Ishikawa (cell line): ENCODE measurements around the gene HEBP1.

Experiments used
- CEBPB ChIP-seq: IDR thresholded peaks from 2 replicates; pipeline ENCODE4 v1.6.1; 2012
- CREB1 ChIP-seq: IDR thresholded peaks from 2 replicates; pipeline ENCODE4 v1.6.1; 2012; ENCODE audit warnings: low read depth
- EGR1 ChIP-seq: IDR thresholded peaks from 2 replicates; pipeline ENCODE4 v1.6.1; 2012
- EP300 ChIP-seq: IDR thresholded peaks from 2 replicates; pipeline ENCODE4 v1.6.1; 2012; ENCODE audit warnings: borderline replicate concordance
- FOXM1 ChIP-seq: IDR thresholded peaks from 2 replicates; pipeline ENCODE4 v1.6.1; 2012; ENCODE audit warnings: low read depth, borderline replicate concordance
- NFIC ChIP-seq: IDR thresholded peaks from 2 replicates; pipeline ENCODE4 v1.6.1; 2012
- RAD21 ChIP-seq: IDR thresholded peaks from 2 replicates; pipeline ENCODE4 v1.6.1; 2012; ENCODE audit warnings: low read depth
- TAF1 ChIP-seq: IDR thresholded peaks from 2 replicates; pipeline ENCODE4 v1.6.1; 2012; ENCODE audit warnings: low read depth, mild to moderate bottlenecking
- TCF12 ChIP-seq: IDR thresholded peaks from 2 replicates; pipeline ENCODE4 v1.6.1; 2012; ENCODE audit warnings: low read depth
- TEAD4 ChIP-seq: IDR thresholded peaks from 2 replicates; pipeline ENCODE4 v1.6.1; 2012
- YY1 ChIP-seq: IDR thresholded peaks from 2 replicates; pipeline ENCODE4 v1.6.1; 2012; ENCODE audit warnings: low read depth
- ZBTB7A ChIP-seq: IDR thresholded peaks from 2 replicates; pipeline ENCODE4 v1.6.1; 2012; ENCODE audit warnings: low read depth
- TF ChIP-seq, protein P1 (sequence below): IDR thresholded peaks from 2 replicates; pipeline ENCODE4 v1.6.1; 2012; ENCODE audit warnings: low read depth, mild to moderate bottlenecking
- TF ChIP-seq, protein P2 (sequence below): IDR thresholded peaks from 2 replicates; pipeline ENCODE4 v1.6.1; 2012
- TF ChIP-seq, protein P3 (sequence below): IDR thresholded peaks from 2 replicates; pipeline ENCODE4 v1.6.1; 2012

HEBP1 gene

GRCh38 chr12:13044906-13045299, 44.8 kb upstream of the HEBP1 start:
- TF ChIP-seq, protein P1, sequence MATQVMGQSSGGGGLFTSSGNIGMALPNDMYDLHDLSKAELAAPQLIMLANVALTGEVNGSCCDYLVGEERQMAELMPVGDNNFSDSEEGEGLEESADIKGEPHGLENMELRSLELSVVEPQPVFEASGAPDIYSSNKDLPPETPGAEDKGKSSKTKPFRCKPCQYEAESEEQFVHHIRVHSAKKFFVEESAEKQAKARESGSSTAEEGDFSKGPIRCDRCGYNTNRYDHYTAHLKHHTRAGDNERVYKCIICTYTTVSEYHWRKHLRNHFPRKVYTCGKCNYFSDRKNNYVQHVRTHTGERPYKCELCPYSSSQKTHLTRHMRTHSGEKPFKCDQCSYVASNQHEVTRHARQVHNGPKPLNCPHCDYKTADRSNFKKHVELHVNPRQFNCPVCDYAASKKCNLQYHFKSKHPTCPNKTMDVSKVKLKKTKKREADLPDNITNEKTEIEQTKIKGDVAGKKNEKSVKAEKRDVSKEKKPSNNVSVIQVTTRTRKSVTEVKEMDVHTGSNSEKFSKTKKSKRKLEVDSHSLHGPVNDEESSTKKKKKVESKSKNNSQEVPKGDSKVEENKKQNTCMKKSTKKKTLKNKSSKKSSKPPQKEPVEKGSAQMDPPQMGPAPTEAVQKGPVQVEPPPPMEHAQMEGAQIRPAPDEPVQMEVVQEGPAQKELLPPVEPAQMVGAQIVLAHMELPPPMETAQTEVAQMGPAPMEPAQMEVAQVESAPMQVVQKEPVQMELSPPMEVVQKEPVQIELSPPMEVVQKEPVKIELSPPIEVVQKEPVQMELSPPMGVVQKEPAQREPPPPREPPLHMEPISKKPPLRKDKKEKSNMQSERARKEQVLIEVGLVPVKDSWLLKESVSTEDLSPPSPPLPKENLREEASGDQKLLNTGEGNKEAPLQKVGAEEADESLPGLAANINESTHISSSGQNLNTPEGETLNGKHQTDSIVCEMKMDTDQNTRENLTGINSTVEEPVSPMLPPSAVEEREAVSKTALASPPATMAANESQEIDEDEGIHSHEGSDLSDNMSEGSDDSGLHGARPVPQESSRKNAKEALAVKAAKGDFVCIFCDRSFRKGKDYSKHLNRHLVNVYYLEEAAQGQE: peak; percentile 63
- TF ChIP-seq EGR1: no peak

DNA sequence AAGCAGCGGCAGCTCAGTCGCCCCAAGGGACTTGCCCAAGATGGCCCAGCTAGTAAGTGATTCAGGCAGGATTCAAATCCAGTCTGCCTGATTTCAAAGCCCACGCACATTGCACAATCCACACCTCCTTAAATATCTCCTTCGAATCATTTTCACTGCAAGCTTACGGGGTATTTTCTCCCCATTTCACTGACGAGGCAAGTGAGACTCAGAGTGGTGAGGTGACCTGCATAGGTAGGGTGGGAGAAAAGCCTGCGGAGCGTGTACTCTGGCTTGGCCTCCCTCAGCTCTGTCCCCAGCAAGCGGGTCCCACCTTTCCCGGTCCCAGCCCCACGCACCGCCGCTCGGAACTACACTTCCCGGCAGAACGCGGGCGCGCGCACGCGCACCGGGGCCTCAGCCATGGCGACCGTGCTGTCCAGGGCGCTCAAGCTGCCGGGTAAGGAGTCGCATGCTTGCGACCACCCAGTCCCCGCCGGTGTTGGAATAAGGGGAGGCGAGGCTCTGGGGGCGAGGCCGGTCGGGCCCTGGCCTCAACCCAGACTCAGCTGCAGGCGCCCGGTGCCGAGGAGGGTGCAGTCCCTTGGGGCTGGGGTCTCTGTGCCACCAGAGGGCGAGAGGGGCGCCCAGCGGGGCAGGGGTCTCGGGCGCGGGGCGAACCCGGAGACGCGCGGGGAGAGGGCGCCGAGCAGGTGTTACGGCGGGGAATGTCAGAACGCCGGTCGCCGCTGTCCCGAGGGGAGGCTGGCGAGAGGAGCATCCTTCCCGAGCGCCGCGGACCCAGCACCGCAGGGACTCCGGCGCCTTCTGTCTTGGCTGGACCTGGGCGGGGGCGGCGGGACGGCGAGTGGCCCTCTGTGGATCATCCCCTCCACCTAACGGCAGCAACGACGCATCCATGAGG, 44.2 kb upstream of the HEBP1 start, which contains the start of gene FAM234B:
TSS of gene FAM234B (plus strand) at position 380 of the 904 bp plus-strand sequence. CDS start at position 403, 23 bp downstream.
- TF ChIP-seq NFIC (0 out of 2 replicates have a peak, but pooled peaks have one; percentile 8), CEBPB (peak; percentile 92), FOXM1 (no peak), ZBTB7A (peak; percentile 100), TEAD4 (no peak), RAD21 (no peak; the same call in 1 of the 2 replicates), CREB1 (no peak), TAF1 (peak; percentile 93), EGR1 (peak; percentile 45), YY1 (peak; percentile 96), TCF12 (no peak; the same call in 1 of the 2 replicates), EP300 (no peak)
- TF ChIP-seq, protein P2, sequence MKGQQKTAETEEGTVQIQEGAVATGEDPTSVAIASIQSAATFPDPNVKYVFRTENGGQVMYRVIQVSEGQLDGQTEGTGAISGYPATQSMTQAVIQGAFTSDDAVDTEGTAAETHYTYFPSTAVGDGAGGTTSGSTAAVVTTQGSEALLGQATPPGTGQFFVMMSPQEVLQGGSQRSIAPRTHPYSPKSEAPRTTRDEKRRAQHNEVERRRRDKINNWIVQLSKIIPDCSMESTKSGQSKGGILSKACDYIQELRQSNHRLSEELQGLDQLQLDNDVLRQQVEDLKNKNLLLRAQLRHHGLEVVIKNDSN: no peak; the same call in none of the 2 replicates
- TF ChIP-seq, protein P3, sequence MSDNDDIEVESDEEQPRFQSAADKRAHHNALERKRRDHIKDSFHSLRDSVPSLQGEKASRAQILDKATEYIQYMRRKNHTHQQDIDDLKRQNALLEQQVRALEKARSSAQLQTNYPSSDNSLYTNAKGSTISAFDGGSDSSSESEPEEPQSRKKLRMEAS: peak; percentile 64
- TF ChIP-seq, protein P1: peak; percentile 53

DNA sequence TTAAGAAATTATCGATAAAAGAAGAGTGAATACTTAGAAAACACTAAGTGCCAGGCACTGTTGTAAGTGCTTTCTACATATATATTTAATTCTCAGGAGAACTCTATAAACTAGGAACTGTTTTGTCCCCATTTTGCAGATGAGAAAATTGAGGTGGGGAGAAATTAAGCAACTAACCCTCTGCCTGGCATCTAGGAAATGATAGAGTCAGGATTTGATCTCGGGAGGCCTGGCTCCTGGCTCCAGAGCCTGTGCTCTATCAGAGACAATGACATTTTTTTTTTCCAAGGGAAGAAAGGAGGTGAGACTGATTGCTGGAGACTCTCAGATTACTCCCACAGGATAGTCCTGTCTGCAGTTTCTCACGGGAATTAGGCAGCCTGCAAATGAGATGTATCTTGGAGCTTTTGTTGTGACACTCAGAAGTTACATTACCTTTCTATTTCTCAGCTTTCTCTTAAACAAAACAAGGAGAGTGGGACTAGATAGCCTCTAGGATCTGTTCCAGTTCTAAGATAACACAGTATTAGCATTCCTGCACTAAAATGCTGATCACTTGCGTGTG, 42.7 kb upstream of the HEBP1 start:
- TF ChIP-seq CEBPB: no peak
- TF ChIP-seq FOXM1: no peak
- no peak for TF ChIP-seq NFIC
- TF ChIP-seq EGR1: no peak
- TF ChIP-seq CREB1: no peak
- TF ChIP-seq, protein P3: no peak
- no peak for TF ChIP-seq TCF12
- no peak for TF ChIP-seq EP300
- TF ChIP-seq, protein P1: no peak
- TF ChIP-seq YY1: no peak
- no peak for TF ChIP-seq TEAD4
- TF ChIP-seq ZBTB7A: no peak
- no peak for TF ChIP-seq TAF1
- TF ChIP-seq RAD21: no peak

- TF ChIP-seq TAF1: no peak
- TF ChIP-seq CEBPB: no peak
- TF ChIP-seq, protein P3: no peak
- no peak for TF ChIP-seq FOXM1
- TF ChIP-seq CREB1: no peak
- TF ChIP-seq TEAD4: no peak
- TF ChIP-seq, protein P2: no peak
- TF ChIP-seq, protein P1: no peak
- TF ChIP-seq YY1: no peak
- TF ChIP-seq EP300: no peak
- no peak for TF ChIP-seq TCF12
- no peak for TF ChIP-seq ZBTB7A
- TF ChIP-seq RAD21: no peak
- no peak for TF ChIP-seq EGR1
- TF ChIP-seq NFIC: no peak
Observed at GRCh38 chr12:13041224-13041623, 41.2 kb upstream of the HEBP1 start.
